Measurements from ENCODE around the gene AMY1B.
"Not testable (repeated sequence)": the region's sequence is repeated elsewhere in the genome, so short reads cannot be mapped to it uniquely, and the experiment has no call there.

AMY1B gene

GRCh38 chr1:103735334-103735733 is 39.3 kb upstream of the AMY1B start:
- not testable (repeated sequence) for H4K91ac ChIP-seq (ENCODE audit: low read length); H2BK120ac ChIP-seq (ENCODE audit: low read depth, low read length); H3K27me3 ChIP-seq (ENCODE audit: control insufficient read depth in 1 of 2, insufficient read depth in 1 of 2, low read length in 2 of 2); H2BK12ac ChIP-seq (ENCODE audit: low read length in 2 of 2); H3K18ac ChIP-seq (ENCODE audit: low read depth in 1 of 2, low read length in 2 of 2); H3K4me3 ChIP-seq (ENCODE audit: insufficient read depth in 1 of 2, low read depth in 1 of 2, low read length in 2 of 2); H3K79me1 ChIP-seq (replicated peaks; ENCODE audit: low read length, poor library complexity, severe bottlenecking); DNase-seq; H3K4ac ChIP-seq (ENCODE audit: low read depth in 1 of 2, low read length in 2 of 2); H3K14ac ChIP-seq (ENCODE audit: low read length in 2 of 2); H3K9ac ChIP-seq (ENCODE audit: low read length); H3K23ac ChIP-seq (ENCODE audit: low read length in 2 of 2); H2BK5ac ChIP-seq (ENCODE audit: low read depth, low read length, poor library complexity, severe bottlenecking); H3K4me1 ChIP-seq (ENCODE audit: control insufficient read depth, insufficient read depth, low read depth, low read length); H3K36me3 ChIP-seq (ENCODE audit: control insufficient read depth in 1 of 2, insufficient read depth in 2 of 2, low read depth in 1 of 2, low read length in 2 of 2); H3K9me3 ChIP-seq (ENCODE audit: control insufficient read depth, low read length); H4K8ac ChIP-seq (ENCODE audit: low read length); H3K4me2 ChIP-seq (ENCODE audit: low read length, poor library complexity, severe bottlenecking); H2AK5ac ChIP-seq (ENCODE audit: low read length, severe bottlenecking); H2BK15ac ChIP-seq (ENCODE audit: low read depth, poor library complexity, severe bottlenecking); H2AFZ ChIP-seq (ENCODE audit: low read depth, low read length); H3K27ac ChIP-seq (ENCODE audit: low read length, poor library complexity, severe bottlenecking)
- WGBS, result no CpG with 5 or more reads among the region's 3 CpGs

GRCh38 chr1:103721473-103721872 is 25.5 kb upstream of the AMY1B start:
- not testable (repeated sequence) for H3K4me3 ChIP-seq (ENCODE audit: insufficient read depth in 1 of 2, low read depth in 1 of 2, low read length in 2 of 2); H2BK15ac ChIP-seq (ENCODE audit: low read depth, poor library complexity, severe bottlenecking); H3K4me2 ChIP-seq (ENCODE audit: low read length, poor library complexity, severe bottlenecking); H3K27ac ChIP-seq (ENCODE audit: low read length, poor library complexity, severe bottlenecking); H2BK5ac ChIP-seq (ENCODE audit: low read depth, low read length, poor library complexity, severe bottlenecking); H3K36me3 ChIP-seq (ENCODE audit: control insufficient read depth in 1 of 2, insufficient read depth in 2 of 2, low read depth in 1 of 2, low read length in 2 of 2); DNase-seq; H3K18ac ChIP-seq (ENCODE audit: low read depth in 1 of 2, low read length in 2 of 2); H2AK5ac ChIP-seq (ENCODE audit: low read length, severe bottlenecking); H4K8ac ChIP-seq (ENCODE audit: low read length); H2BK12ac ChIP-seq (ENCODE audit: low read length in 2 of 2); H3K27me3 ChIP-seq (ENCODE audit: control insufficient read depth in 1 of 2, insufficient read depth in 1 of 2, low read length in 2 of 2); H3K14ac ChIP-seq (ENCODE audit: low read length in 2 of 2); H3K9ac ChIP-seq (ENCODE audit: low read length); H3K4ac ChIP-seq (ENCODE audit: low read depth in 1 of 2, low read length in 2 of 2); H2BK120ac ChIP-seq (ENCODE audit: low read depth, low read length); H4K91ac ChIP-seq (ENCODE audit: low read length); H2AFZ ChIP-seq (ENCODE audit: low read depth, low read length); H3K4me1 ChIP-seq (ENCODE audit: control insufficient read depth, insufficient read depth, low read depth, low read length); H3K79me1 ChIP-seq (replicated peaks; ENCODE audit: low read length, poor library complexity, severe bottlenecking); H3K9me3 ChIP-seq (ENCODE audit: control insufficient read depth, low read length); H3K23ac ChIP-seq (ENCODE audit: low read length in 2 of 2)
- WGBS, result no CpG with 5 or more reads among the region's 2 CpGs

- not testable (repeated sequence) for H3K4me3 ChIP-seq (ENCODE audit: insufficient read depth in 1 of 2, low read depth in 1 of 2, low read length in 2 of 2); H3K27me3 ChIP-seq (ENCODE audit: control insufficient read depth in 1 of 2, insufficient read depth in 1 of 2, low read length in 2 of 2); H2BK120ac ChIP-seq (ENCODE audit: low read depth, low read length); DNase-seq; H3K36me3 ChIP-seq (ENCODE audit: control insufficient read depth in 1 of 2, insufficient read depth in 2 of 2, low read depth in 1 of 2, low read length in 2 of 2); H2BK15ac ChIP-seq (ENCODE audit: low read depth, poor library complexity, severe bottlenecking); H3K18ac ChIP-seq (ENCODE audit: low read depth in 1 of 2, low read length in 2 of 2); H3K4ac ChIP-seq (ENCODE audit: low read depth in 1 of 2, low read length in 2 of 2); H3K4me2 ChIP-seq (ENCODE audit: low read length, poor library complexity, severe bottlenecking); H2AK5ac ChIP-seq (ENCODE audit: low read length, severe bottlenecking); H2BK12ac ChIP-seq (ENCODE audit: low read length in 2 of 2); H3K4me1 ChIP-seq (ENCODE audit: control insufficient read depth, insufficient read depth, low read depth, low read length); H3K27ac ChIP-seq (ENCODE audit: low read length, poor library complexity, severe bottlenecking); H3K23ac ChIP-seq (ENCODE audit: low read length in 2 of 2); H3K9ac ChIP-seq (ENCODE audit: low read length); H3K79me1 ChIP-seq (replicated peaks; ENCODE audit: low read length, poor library complexity, severe bottlenecking); H4K8ac ChIP-seq (ENCODE audit: low read length); H3K9me3 ChIP-seq (ENCODE audit: control insufficient read depth, low read length); H2AFZ ChIP-seq (ENCODE audit: low read depth, low read length); H3K14ac ChIP-seq (ENCODE audit: low read length in 2 of 2); H2BK5ac ChIP-seq (ENCODE audit: low read depth, low read length, poor library complexity, severe bottlenecking); H4K91ac ChIP-seq (ENCODE audit: low read length)
- 66% methylated on average over 4 of the region's 6 CpGs for WGBS
These were observed 21.4 kb upstream of the AMY1B start for GRCh38 chr1:103717404-103717803.

- H4K8ac ChIP-seq (ENCODE audit: low read length); H2BK12ac ChIP-seq (ENCODE audit: low read length in 2 of 2); H3K14ac ChIP-seq (ENCODE audit: low read length in 2 of 2); H3K9me3 ChIP-seq (ENCODE audit: control insufficient read depth, low read length); H3K27me3 ChIP-seq (ENCODE audit: control insufficient read depth in 1 of 2, insufficient read depth in 1 of 2, low read length in 2 of 2); H3K79me1 ChIP-seq (replicated peaks; ENCODE audit: low read length, poor library complexity, severe bottlenecking); H3K4ac ChIP-seq (ENCODE audit: low read depth in 1 of 2, low read length in 2 of 2); H2AK5ac ChIP-seq (ENCODE audit: low read length, severe bottlenecking); H3K4me2 ChIP-seq (ENCODE audit: low read length, poor library complexity, severe bottlenecking); H4K91ac ChIP-seq (ENCODE audit: low read length); H3K4me3 ChIP-seq (ENCODE audit: insufficient read depth in 1 of 2, low read depth in 1 of 2, low read length in 2 of 2); H2BK15ac ChIP-seq (ENCODE audit: low read depth, poor library complexity, severe bottlenecking); DNase-seq; H3K36me3 ChIP-seq (ENCODE audit: control insufficient read depth in 1 of 2, insufficient read depth in 2 of 2, low read depth in 1 of 2, low read length in 2 of 2); H2BK5ac ChIP-seq (ENCODE audit: low read depth, low read length, poor library complexity, severe bottlenecking); H3K27ac ChIP-seq (ENCODE audit: low read length, poor library complexity, severe bottlenecking); H3K9ac ChIP-seq (ENCODE audit: low read length); H3K4me1 ChIP-seq (ENCODE audit: control insufficient read depth, insufficient read depth, low read depth, low read length); H3K23ac ChIP-seq (ENCODE audit: low read length in 2 of 2); H3K18ac ChIP-seq (ENCODE audit: low read depth in 1 of 2, low read length in 2 of 2); H2AFZ ChIP-seq (ENCODE audit: low read depth, low read length); H2BK120ac ChIP-seq (ENCODE audit: low read depth, low read length): not testable (repeated sequence)
- no CpG with 5 or more reads among the region's 3 CpGs for WGBS
These were observed 14.4 kb upstream of the AMY1B start for GRCh38 chr1:103710381-103710780.

All from mesenchymal stem cell (in vitro differentiated cells and primary cell).